Uterus (tissue), 2 donors: Measurements from ENCODE around the gene CHST11.

Source experiments
- CTCF ChIP-seq, 4 experiments: fragments of 200-600 bp in 2 of 4; fragments of 450-650 bp in 2 of 4; sonication (generic) in 2 of 4; IDR thresholded peaks; one replicate each; pipeline ENCODE4 v1.5.1; 2016 to 2019; ENCODE audit warnings: antibody characterized with exemption in 4 of 4, mild to moderate bottlenecking in 2 of 4, moderate library complexity in 1 of 4
- POLR2A ChIP-seq, 2 donors: fragments of 450-650 bp; IDR thresholded peaks; one replicate each; pipeline ENCODE4 v1.6.1; 2016; ENCODE audit warnings: antibody characterized with exemption in 2 of 2, mild to moderate bottlenecking in 1 of 2, moderate library complexity in 1 of 2

DNA sequence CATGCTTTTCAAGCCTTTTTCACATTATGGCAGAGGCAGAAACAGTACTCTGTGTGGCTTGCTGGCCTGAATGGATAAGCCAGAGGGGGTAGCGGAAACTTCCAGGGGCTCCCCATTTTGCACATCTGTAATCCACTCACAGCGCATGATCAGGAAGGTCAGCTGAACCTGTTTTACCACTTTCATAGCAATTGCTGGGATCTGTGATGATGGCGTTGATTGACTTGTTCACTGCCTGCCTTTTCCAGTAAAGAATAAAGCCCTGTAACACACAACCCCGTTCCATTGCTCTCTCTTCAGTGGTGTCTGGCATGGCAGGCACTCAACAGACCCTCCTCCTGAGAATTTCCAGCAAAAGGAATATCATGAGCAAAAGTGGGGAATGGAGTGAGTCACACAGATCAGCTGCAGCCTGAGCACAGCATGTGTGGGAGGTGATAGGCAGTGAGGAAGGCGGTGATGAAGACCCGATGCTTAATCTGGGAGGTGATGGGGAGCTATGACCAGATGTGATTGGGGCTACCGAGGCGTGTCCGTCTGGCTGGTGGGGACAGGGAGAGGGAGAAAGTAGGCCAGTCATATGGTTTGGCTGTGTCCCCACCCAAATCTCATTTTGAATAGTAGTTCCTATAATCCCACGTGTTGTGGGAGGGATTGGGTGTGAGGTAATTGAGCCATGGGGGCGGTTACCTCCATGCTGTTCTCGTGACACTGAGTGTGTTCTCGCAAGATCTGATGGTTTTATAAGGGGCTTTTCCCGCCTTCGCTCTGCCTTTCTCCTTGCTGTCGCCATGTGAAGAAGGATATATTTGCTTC is 44.7 kb upstream of the CHST11 start:
- no peak for TF ChIP-seq CTCF (IDR thresholded peaks at IDR 0.05)
- no peak for TF ChIP-seq POLR2A (IDR thresholded peaks at IDR 0.05)
